Measurements from ENCODE around the gene UTP20.

DNA sequence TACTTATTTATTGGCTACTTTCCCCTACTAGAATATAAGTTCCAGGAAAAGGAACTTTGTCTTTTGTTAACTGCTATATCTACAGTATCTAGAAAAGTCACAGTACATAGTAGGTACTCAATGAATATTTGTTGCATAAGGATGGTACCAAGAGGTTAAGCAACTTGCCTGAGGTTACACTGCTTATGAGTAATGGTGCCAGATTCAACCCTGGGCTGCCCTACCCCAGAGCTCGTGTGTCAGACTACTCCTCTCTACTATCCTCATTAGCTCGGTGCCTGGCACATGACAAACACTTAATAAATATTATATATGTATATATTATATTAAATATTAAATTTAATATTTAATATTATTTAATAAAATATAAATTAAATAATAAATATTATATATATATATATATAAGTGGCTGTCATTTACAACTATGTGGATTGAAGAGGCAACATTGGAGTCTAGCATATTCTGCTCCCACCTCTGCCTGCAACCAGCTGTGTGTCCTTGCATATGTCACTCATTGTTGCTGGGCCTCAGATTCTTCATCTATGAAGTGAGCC lies 25.4 kb downstream of the UTP20 start:
- TF ChIP-seq SUZ12 (IDR thresholded peaks at IDR 0.05; ENCODE audit: extremely low read depth, insufficient read depth, insufficient read length) = no peak
- no peak for TF ChIP-seq ZNF274 (IDR thresholded peaks at IDR 0.05; ENCODE audit: low read depth, low read length)

Data from NT2/D1 (cell line).